HEK293 (cell line): ENCODE measurements around the gene DDX56.
A peak's percentile ranks its signal among the peaks of the same experiment; 100 is the strongest.

Source experiments
- CTCF ChIA-PET: fragments of 350-600 bp; formaldehyde crosslinking; extraction: SDS; loops from one replicate; lab custom pipeline; 2021; ENCODE audit warnings: antibody characterized with exemption; lab: Yijun Ruan, JAX
- POLR2A ChIA-PET: fragments of 300-600 bp; formaldehyde crosslinking; extraction: SDS; loops from one replicate; lab custom pipeline; 2020; ENCODE audit warnings: antibody characterized with exemption, inconsistent platforms; lab: Yijun Ruan, JAX
- H3K27ac ChIP-seq: fragments of 200-500 bp; sonication (Bioruptor generic); 2 replicates; pipeline ENCODE4 v1.5.1; 2014; ENCODE audit warnings: low read depth, low read length, control low read depth, inconsistent platforms; ENCODE audit errors: extremely low read depth
- H3K36me3 ChIP-seq, 2 experiments: fragments of 200-500 bp in 1 of 2; sonication (Bioruptor generic) in 1 of 2; 1 replicate in 1 of 2; 2 replicates in 1 of 2; pipeline ENCODE4 v1.5.1; 2014 to 2017; ENCODE audit warnings: inconsistent platforms in 2 of 2, low read length in 2 of 2; ENCODE audit not compliant: control insufficient read depth in 2 of 2, insufficient read depth in 1 of 2
- H3K4me1 ChIP-seq: fragments of 200-500 bp; sonication (Bioruptor generic); 2 replicates; pipeline ENCODE4 v1.5.1; 2014; ENCODE audit warnings: mild to moderate bottlenecking, low read length, inconsistent platforms; ENCODE audit not compliant: control insufficient read depth, insufficient read depth
- H3K4me3 ChIP-seq: 2 replicates; pipeline ENCODE4 v1.5.1; 2011; ENCODE audit warnings: low read depth, mild to moderate bottlenecking, control low read depth, low read length, moderate library complexity
- H3K9me3 ChIP-seq: fragments of 200-500 bp; sonication (Bioruptor generic); 2 replicates; pipeline ENCODE4 v1.5.1; 2014; ENCODE audit warnings: low read depth, low read length, inconsistent platforms; ENCODE audit not compliant: control insufficient read depth, insufficient read depth
- GLI4 ChIP-seq: fragments of 450-650 bp; formaldehyde crosslinking; IDR thresholded peaks from 2 replicates; pipeline ENCODE4 v1.5.1; 2016; ENCODE audit warnings: missing biosample characterization, missing genetic modification characterization
- MYNN ChIP-seq: fragments of 450-650 bp; formaldehyde crosslinking; IDR thresholded peaks from 2 replicates; pipeline ENCODE4 v1.5.1; 2016; ENCODE audit warnings: missing biosample characterization, missing genetic modification characterization, borderline replicate concordance
- SCRT2 ChIP-seq: fragments of 450-650 bp; formaldehyde crosslinking; IDR thresholded peaks from 2 replicates; pipeline ENCODE4 v1.5.1; 2016; ENCODE audit warnings: missing biosample characterization, missing genetic modification characterization
- ZNF140 ChIP-seq: fragments of 450-650 bp; formaldehyde crosslinking; IDR thresholded peaks from 2 replicates; pipeline ENCODE4 v1.5.1; 2016; ENCODE audit warnings: missing biosample characterization, missing genetic modification characterization
- ZNF223 ChIP-seq: fragments of 450-650 bp; formaldehyde crosslinking; IDR thresholded peaks from 2 replicates; pipeline ENCODE4 v1.5.1; 2016; ENCODE audit warnings: missing biosample characterization, missing genetic modification characterization
- ZNF366 ChIP-seq: fragments of 450-650 bp; formaldehyde crosslinking; conservative IDR thresholded peaks from 2 replicates; pipeline ENCODE4 v1.5.1; 2016; ENCODE audit warnings: missing biosample characterization, missing genetic modification characterization
- ZNF518A ChIP-seq: fragments of 450-650 bp; formaldehyde crosslinking; conservative IDR thresholded peaks from 2 replicates; pipeline ENCODE4 v1.5.1; 2016; ENCODE audit warnings: low read depth, missing biosample characterization, missing genetic modification characterization
- ZNF596 ChIP-seq: fragments of 450-650 bp; IDR thresholded peaks from 2 replicates; pipeline ENCODE4 v1.5.0; 2018; ENCODE audit warnings: missing biosample characterization, mild to moderate bottlenecking, missing genetic modification characterization, moderate library complexity
- ZSCAN18 ChIP-seq: fragments of 450-650 bp; formaldehyde crosslinking; IDR thresholded peaks from 2 replicates; pipeline ENCODE4 v1.5.1; 2016; ENCODE audit warnings: missing biosample characterization, missing genetic modification characterization
- ZSCAN30 ChIP-seq: fragments of 450-650 bp; IDR thresholded peaks from 2 replicates; pipeline ENCODE4 v1.5.1; 2018; ENCODE audit warnings: missing biosample characterization, mild to moderate bottlenecking, missing genetic modification characterization, moderate library complexity
- ZXDB ChIP-seq: fragments of 450-650 bp; formaldehyde crosslinking; IDR thresholded peaks from 2 replicates; pipeline ENCODE4 v1.5.1; 2016; ENCODE audit warnings: missing biosample characterization, missing genetic modification characterization
- TF ChIP-seq, protein P1 (sequence below): fragments of 450-650 bp; formaldehyde crosslinking; IDR thresholded peaks from 2 replicates; pipeline ENCODE4 v1.5.1; 2016; ENCODE audit warnings: missing biosample characterization, missing genetic modification characterization

DDX56 gene

GRCh38 chr7:44606341-44607140 lies 32.8 kb upstream of the DDX56 start, which contains the start of gene OGDH (continued):
- no peak for TF ChIP-seq ZNF518A (tag by site-specific recombination)
- peak; percentile 93 for TF ChIP-seq ZNF366
- TF ChIP-seq ZNF596 (tag by site-specific recombination) = no peak
- TF ChIP-seq ZNF223 (tag by site-specific recombination) = no peak
- TF ChIP-seq, protein P1, sequence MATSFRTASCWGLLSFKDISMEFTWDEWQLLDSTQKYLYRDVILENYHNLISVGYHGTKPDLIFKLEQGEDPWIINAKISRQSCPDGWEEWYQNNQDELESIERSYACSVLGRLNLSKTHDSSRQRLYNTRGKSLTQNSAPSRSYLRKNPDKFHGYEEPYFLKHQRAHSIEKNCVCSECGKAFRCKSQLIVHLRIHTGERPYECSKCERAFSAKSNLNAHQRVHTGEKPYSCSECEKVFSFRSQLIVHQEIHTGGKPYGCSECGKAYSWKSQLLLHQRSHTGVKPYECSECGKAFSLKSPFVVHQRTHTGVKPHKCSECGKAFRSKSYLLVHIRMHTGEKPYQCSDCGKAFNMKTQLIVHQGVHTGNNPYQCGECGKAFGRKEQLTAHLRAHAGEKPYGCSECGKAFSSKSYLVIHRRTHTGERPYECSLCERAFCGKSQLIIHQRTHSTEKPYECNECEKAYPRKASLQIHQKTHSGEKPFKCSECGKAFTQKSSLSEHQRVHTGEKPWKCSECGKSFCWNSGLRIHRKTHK (tag by site-specific recombination) = no peak
- TF ChIP-seq ZXDB = peak; percentile 93

- TF ChIP-seq ZNF140 = no peak
- TF ChIP-seq ZSCAN30 (tag by site-specific recombination) = no peak
- ChIA-PET CTCF (no interaction called here), POLR2A (interaction anchor here (2.4 kb wide), 1 partner anchor 280 kb away, joined by 13 read pairs; the partner anchor contains the start of gene PURB)
- H3K9me3 ChIP-seq = no peaks in the 10 kb centered on the region
- no peak overlapping the region for H3K27ac ChIP-seq
- H3K36me3 ChIP-seq = no peaks in the 10 kb centered on the region
- no peak overlapping the region for H3K4me3 ChIP-seq
- no peaks in the 10 kb centered on the region for H3K4me1 ChIP-seq
Measured at GRCh38 chr7:44604941-44605340, 31.2 kb upstream of the DDX56 start.

GRCh38 chr7:44603193-44603592 lies 29.5 kb upstream of the DDX56 start:
- Histone ChIP-seq H3K36me3 (no peaks in the 10 kb centered on the region), H3K4me3 (no peak overlapping the region), H3K27ac (no peak overlapping the region), H3K9me3 (no peaks in the 10 kb centered on the region), H3K4me1 (no peaks in the 10 kb centered on the region)
- POLR2A ChIA-PET = interaction anchor here (0.5 to 1.6 kb wide), 2 partner anchors 25 to 195 kb away, joined by 3 to 5 read pairs; no protein-coding TSS in a partner anchor
- CTCF ChIA-PET = interaction anchor here (0.6 to 1.0 kb wide), 3 partner anchors 37 to 132 kb away, joined by 3 to 4 read pairs (median 3); no protein-coding TSS in a partner anchor
- TF ChIP-seq GLI4 (tag by site-specific recombination) (no peak), MYNN (tag by site-specific recombination) (no peak), SCRT2 (tag by site-specific recombination) (peak; percentile 51), ZSCAN18 (tag by site-specific recombination) (no peak)
